SKM-1 treated with dmso at 0.1 percent for 144 hours (cell line): ENCODE results near the gene GPX3.

Source experiments
- DNase-seq: peaks from one replicate; lab custom pipeline; 2025; ENCODE audit not compliant: unreplicated experiment; lab: John Stamatoyannopoulos, UW

The GPX3 gene

DNA sequence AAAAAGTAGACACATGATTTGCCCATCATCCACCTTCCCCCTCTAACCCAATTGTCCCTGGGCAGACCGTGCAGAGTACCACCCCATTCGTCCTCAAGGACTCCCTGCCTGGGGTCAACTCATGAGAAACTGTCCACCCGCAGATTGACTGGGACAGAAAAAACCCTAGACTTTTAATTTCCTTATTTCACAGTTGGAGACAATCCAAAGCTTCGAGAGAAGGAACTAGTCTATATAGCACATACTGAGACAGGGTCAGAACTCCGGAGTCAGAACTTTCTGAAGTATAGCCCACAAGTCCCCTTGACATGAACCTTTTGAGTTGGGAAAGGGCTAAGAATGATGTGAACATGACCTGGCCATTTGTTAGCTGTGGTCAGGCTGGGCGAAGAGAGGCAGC lies 7.5 kb upstream of the GPX3 start:
- no peak for DNase-seq

DNA sequence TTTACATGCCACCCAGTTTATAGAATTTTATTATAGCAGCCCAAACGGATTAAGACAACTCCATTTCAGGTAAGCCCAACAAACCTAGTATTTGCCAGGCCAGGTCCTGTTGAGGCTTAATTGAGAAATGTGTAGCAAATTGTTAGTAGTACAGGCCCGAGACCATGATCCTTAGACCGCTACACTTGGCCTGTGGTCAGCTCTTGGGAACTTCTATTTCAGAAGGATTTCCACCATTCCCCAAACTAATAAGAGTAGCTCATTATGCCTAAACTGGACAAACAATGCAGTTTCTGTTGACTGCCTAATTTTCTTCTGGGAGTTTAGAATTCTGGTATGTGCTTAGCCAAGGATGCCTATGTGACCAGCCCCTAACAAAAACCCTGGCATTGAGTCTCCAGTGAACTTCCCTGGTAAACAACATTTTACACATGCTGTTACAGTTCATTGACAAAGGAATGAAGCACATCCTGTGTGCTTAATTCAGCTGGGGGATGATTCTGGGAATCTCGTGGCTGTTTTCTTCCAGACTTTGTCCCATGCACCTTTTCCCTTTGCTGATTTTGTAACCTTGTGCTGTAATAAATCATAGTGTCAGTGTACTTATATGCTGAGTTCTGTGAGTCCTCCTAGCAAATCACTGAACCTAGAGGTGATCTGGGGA lies 5.6 kb upstream of the GPX3 start:
- DNase-seq = no peak

DNA sequence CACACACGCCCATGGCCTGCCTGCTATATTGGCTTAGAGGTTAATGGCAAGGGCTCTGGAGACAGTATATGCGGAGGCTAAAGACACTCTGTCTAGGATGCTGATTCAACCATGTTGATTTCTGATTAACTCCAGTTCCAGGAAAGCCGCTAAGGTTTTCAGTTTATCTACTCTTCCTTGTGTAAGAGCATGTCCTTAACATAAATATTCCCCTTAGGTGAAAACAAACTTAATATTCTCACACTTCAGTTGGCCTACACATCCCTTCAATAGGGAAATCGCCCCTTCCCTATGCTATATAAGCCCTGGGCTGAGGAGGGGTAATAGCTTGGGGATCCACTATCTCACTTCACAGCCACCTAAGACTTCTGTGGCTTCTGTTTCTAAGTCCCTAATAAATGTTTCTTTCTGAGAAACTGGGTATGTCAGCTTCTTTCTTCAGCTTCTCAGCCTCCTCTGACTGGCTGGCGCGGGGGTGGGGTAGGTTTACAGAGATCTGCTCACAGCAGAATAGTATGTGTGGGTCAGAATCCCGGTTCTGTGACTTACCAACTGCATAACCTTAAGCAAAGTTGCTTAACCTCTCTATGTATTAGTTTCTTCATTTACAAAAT lies 4.3 kb upstream of the GPX3 start:
- no peak for DNase-seq

DNA sequence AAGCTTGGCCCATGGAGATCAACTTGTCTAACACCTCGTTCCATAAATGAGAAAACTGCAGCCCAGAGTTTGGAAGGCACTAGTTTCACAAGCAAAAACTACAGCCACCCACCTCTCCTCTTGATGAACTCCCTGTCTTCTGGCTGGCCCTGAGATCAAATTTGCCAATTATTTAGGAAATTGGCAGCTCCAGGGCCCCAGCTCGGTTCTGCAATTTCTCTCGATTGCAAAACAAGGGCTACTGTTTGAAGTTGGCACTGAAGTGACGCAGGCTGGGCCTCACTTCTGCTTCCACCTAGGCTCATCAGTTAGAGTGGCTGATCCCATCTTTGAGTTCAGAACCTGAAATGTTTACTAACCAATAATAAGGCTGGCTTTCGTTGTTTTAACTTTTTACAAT lies 3.7 kb upstream of the GPX3 start:
- peak; percentile 93 for DNase-seq

- no peak for DNase-seq
Observed at GRCh38 chr5:151017897-151018296, 2.5 kb upstream of the GPX3 start.

DNA sequence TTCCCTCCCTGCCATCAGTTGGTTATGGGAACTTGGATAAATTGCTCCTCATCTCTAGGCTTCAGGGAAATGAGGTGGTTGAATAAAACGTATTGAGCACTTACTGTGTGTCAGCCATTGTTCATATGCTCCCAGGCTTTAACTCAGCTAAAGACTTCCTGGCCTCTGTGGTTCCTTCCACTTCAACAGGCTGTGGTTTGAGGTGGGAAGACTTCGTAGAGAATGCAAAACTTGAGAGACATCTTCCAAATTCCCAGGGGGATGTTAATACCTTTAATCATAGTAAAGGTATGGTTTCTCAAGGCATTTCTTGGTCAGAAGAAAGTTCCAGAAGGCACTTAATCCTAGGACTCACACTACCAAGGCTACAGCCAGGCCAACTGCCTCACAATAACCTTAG lies 1.5 kb upstream of the GPX3 start:
- no peak for DNase-seq

DNA sequence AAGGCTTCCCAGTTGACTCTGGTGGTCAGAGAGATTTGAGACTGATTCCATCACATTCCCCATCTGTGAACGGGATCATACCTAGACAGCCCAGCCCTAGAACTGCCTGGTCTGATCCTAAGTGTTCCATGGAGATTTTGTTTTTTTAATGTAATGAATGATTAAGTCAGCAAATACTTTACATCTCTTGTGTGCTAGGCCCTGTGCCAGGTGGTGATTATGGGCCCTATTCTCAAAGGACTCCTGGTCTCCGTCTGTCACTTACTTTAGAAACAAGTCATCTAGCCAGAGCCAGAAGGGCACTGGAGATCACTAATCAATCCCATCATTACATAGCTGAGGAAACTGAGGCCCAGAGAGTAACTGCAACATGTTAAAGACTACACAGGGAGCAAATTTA lies 1.1 kb upstream of the GPX3 start:
- DNase-seq = no peak

- no peak for DNase-seq
Observed at GRCh38 chr5:151021746-151022145, 1.4 kb downstream of the GPX3 start.

DNA sequence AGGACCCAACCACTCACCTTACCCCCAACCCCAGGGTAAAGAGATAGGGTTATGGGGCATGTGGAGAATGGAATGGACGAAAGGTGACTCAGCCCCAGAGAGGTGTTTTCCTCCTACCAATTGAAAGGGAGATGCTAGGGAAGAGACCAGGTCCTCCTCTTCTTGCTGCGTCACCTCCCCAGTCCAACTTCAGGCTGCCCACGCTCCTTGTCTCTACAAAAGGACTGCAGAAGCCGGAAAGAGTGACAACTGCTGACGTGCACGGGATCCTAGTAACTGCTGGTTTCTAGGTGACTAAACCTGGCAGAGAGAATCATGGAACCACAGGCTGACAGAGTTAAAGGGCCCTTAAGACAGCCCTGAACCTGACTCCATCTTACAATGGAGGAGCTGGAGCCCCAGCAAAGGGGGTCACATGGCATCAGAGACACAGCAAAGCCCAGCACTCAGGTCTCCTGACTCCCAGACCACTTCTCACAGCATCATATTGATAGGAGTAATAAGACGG lies 2.2 kb downstream of the GPX3 start:
- no peak for DNase-seq

DNA sequence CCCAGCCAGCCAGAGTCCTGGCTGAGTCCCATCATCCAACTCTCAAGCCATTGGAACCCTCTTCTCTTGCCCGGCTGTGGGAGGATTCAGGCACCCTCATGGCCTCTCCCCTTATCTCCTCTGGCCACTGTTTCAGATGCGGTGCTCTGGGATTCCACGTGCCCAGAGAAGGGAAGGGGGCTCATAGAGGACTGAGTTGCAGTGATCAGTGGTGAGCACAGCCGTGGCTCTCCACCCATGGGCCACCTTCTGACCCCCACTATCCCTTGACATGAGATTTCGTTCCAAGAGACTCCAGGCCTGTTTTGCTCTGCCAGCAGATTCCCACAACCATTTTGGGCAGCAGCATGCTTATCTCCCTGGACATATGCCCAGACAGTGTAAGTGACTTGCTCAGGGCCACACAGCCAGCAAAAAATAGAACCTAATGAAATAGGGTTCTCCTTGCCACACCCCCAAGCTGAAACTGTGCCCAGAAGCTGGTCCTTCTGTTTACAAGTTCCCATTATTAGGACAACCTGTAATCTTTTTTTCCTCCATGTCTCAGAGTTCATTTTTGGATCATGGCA lies 2.7 kb downstream of the GPX3 start:
- DNase-seq = no peak

DNA sequence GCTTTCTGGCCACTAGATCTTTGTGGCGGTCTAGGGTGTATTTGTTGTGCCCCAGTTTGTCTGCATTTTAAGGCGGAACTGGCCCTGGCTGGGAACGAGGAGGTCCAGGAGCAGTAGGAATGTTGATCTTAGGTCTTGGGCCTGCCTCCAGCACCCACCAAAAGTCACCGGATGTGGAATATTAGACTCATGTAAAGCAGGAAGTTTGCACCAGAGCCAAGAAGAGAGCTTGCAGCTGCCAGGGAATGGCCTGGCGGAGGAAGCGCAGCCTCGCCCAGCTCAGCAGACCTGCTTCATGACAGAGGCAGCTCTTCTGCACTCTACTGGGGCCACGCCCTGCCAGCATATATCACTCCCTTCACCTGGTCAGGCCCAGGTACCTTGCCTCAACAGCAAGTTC lies 3.3 kb downstream of the GPX3 start:
- no peak for DNase-seq

DNA sequence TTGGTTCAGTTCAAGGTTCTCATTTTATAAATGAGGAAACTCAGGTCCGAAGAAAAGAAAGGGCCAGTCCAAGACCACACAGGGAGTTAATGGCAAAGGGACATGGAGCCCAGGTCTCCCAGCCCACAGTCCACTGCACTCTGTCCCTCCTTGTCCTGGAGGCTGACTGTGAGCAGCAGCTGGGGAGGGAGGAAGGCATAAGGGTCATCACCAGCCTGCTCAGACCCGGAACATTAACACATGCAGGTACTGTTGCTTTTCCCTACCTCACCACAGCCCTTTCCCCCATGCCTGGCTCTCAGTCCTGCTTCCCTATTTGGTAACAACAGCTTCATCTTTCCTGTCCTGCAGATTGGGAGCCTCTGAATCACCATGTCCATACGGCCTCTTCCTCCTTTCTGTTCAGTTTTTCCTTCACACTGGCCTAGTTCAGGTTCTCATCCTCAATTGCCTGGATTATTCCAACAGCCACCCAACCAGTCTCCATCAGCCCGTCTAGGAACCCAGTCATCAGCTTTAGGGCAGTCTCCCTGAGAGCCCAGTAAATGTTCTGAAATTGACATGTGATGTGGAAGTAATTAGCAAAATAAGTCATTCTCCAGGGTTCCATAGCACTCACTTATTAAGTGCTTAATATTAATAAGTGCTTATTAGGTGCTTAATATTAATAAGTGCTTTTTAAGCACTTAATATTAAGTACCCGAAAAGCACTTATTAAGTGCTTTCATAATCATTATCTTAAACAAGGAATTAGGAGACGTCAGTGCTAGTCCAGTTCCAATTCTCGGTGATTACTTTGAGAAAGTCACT lies 4.3 kb downstream of the GPX3 start:
- no peak for DNase-seq

DNA sequence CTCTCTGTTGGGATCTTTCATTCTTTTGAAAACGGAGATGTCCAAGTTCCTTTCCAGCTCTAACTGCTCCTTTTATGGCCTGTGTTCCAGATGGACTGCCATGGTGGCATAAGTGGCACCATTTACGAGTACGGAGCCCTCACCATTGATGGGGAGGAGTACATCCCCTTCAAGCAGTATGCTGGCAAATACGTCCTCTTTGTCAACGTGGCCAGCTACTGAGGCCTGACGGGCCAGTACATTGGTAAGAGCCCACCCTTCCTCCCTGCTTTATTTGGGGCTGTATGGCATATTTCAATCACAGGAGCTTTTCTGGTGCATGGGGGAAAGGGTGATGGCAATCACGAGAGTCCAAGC lies 4.8 kb downstream of the GPX3 start:
- DNase-seq = no peak

DNA sequence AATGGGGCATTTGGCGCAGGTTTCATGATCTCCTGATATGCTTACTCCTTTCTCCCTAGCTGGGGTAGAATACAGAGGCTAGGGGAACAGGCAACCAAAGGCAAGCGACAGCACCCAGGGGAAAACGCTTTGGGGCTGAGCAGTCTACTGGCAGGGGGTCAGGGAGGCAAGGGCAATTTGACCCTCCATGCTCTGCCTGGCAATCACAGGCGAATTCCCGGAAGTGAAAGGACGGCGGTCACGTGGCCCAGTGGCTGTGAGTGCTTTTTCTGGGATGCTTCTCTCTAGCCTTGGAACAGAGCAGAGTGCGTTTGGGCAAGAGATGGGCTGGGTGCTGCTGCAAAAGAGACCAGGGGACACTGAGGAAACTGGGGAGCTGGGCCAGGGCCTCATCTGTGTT lies 5.7 kb downstream of the GPX3 start:
- DNase-seq = no peak

GRCh38 chr5:151026679-151027078 lies 6.3 kb downstream of the GPX3 start:
- no peak for DNase-seq

DNA sequence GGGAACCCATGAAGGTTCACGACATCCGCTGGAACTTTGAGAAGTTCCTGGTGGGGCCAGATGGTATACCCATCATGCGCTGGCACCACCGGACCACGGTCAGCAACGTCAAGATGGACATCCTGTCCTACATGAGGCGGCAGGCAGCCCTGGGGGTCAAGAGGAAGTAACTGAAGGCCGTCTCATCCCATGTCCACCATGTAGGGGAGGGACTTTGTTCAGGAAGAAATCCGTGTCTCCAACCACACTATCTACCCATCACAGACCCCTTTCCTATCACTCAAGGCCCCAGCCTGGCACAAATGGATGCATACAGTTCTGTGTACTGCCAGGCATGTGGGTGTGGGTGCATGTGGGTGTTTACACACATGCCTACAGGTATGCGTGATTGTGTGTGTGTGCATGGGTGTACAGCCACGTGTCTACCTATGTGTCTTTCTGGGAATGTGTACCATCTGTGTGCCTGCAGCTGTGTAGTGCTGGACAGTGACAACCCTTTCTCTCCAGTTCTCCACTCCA lies 7.6 kb downstream of the GPX3 start:
- DNase-seq = no peak

DNA sequence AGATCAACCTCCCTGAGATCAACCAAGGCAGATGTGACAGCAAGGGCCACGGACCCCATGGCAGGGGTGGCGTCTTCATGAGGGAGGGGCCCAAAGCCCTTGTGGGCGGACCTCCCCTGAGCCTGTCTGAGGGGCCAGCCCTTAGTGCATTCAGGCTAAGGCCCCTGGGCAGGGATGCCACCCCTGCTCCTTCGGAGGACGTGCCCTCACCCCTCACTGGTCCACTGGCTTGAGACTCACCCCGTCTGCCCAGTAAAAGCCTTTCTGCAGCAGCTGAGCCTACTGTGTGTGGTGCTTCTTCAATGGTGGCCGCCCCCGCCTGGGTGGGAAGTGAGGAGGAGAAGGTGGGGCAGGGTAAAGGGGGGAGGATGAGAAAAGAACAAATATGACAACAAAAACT lies 8.3 kb downstream of the GPX3 start:
- DNase-seq = no peak

DNA sequence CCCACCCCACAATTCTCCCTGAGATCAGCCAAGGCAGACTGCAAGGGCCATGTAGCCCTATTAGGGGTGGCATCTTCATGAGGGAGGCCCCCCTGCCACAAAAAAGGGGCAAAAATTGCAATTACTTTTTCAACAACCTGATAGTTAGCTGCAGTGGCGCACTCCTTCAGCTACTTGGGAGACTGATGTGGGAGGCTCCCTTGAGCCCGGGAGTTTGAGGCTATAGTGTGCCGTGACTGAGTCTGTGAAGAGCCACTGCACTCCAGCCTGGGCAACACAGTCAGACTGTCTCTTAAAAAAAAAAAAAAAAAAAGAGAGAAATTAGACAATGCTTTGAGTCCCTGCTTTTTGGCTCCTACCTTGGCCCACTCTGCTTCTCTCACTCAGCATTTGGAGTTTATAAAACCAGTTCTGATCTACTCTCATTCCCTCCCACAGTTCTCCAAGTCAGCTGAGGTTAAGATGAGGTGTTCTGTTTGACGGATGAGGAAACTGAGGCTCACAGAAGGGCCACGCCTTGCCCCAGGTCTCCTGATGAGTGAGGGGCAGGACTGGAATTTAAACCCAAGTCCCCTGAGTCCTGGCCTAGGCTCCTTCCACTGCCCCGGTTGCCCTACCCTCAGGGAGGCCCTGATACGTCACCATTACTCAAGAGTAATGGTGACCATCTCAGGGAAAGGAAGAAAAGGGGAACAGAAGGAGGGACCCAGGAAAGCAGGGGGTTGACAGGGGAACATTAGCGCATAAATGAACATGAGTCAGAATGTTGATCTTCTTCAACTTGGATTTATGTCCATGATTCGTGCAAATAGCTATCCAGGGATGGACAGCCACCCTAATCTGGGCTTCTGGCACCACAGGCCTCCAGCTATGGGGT lies 9.0 kb downstream of the GPX3 start:
- DNase-seq = no peak

DNA sequence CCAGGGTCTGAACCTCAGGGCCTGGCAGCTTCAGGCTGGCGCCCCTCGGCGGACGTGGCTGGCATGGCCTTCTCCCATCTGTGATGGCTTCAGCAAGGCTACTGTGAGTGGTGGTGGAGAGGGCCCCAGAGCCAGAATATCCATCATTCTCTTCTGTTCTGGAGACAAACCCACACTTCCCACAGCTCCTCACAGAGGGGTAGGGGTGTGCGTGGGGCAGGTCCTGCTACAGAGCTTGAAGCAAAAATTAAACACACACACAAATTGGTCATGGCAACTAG lies 9.6 kb downstream of the GPX3 start:
- DNase-seq = no peak

- DNase-seq = no peak
Observed at GRCh38 chr5:151030379-151030778, 10.0 kb downstream of the GPX3 start.

- DNase-seq = no peak
Observed at GRCh38 chr5:151031554-151031953, 11.2 kb downstream of the GPX3 start.
